Kidney epithelial cell (primary cell): ENCODE data around the gene POLR2A. TPM values are rescaled to one million over a fixed set of nuclear protein-coding genes. Genes with fewer than 3 reads are reported as not detected.
"Not testable (repeated sequence)": the region's sequence is repeated elsewhere in the genome, so short reads cannot be mapped to it uniquely, and the experiment has no call there.

ENCODE experiments used
- DNase-seq: peaks from one replicate; pipeline ENCODE4 v3.0.0-alpha.2; 2010; ENCODE audit warnings: low read depth
- H3K27me3 ChIP-seq: 2 replicates; pipeline ENCODE4 v1.6.0; 2011; ENCODE audit warnings: low read length; ENCODE audit not compliant: control insufficient read depth, insufficient read depth
- H3K36me3 ChIP-seq: 2 replicates; pipeline ENCODE4 v1.5.1; 2011; ENCODE audit warnings: low read length; ENCODE audit not compliant: control insufficient read depth, insufficient read depth
- H3K4me3 ChIP-seq: 2 replicates; pipeline ENCODE4 v1.5.1; 2011; ENCODE audit warnings: low read depth, mild to moderate bottlenecking, control low read depth, low read length
- total RNA-seq: library from RNA; depleted of rRNA; stranded (reverse); fragments of >200 nt; gene quantifications from 2 replicates; pipeline ENCODE4 v1.2.3, GENCODE V29; 2015
- TF ChIP-seq, protein P1 (sequence below): IDR thresholded peaks from 2 replicates; pipeline ENCODE4 v1.5.1; 2011; ENCODE audit warnings: mild to moderate bottlenecking, moderate library complexity, low read length, control low read depth, inconsistent platforms; ENCODE audit not compliant: insufficient read depth, poor library complexity, severe bottlenecking

POLR2A gene
- total RNA-seq, 1 donor from 2014 or later: 56.9 TPM

DNA sequence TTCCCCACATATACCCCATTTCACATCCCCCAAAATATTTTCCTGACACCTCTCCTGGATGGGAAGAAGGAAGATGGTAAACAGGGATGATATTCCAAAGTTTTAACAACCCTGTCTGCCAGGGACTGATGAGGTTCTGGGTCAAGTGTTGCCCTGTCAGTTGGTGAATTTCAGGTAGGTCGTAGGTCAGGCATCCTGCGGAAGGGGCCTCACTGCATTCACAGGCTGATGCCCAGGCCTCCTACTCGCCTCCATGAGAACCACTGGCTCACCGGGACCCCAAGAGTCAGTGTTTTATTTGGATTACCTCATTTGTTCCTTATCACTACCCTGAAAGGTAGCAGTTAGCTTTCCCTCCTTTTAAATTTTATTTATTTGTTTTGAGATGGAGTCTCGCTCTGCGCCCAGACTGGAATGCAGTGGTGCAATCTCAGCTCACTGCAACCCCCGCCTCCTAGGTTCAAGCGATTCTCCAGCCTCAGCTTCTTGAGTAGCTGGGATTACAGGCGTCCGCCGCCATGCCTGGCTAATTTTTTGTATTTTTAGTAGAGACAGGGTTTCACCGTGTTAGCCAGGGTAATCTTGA is 15.3 kb upstream of the POLR2A start:
- H3K36me3 ChIP-seq: peaks cover 3% of the 10 kb centered on the region

GRCh38 chr17:7469843-7470242 is 14.3 kb upstream of the POLR2A start:
- H3K4me3 ChIP-seq, DNase-seq, H3K27me3 ChIP-seq, H3K36me3 ChIP-seq: not testable (repeated sequence)

More for the DNA sequence above, 15.3 kb upstream of the POLR2A start:
- DNase-seq: no peak
- TF ChIP-seq, protein P1, sequence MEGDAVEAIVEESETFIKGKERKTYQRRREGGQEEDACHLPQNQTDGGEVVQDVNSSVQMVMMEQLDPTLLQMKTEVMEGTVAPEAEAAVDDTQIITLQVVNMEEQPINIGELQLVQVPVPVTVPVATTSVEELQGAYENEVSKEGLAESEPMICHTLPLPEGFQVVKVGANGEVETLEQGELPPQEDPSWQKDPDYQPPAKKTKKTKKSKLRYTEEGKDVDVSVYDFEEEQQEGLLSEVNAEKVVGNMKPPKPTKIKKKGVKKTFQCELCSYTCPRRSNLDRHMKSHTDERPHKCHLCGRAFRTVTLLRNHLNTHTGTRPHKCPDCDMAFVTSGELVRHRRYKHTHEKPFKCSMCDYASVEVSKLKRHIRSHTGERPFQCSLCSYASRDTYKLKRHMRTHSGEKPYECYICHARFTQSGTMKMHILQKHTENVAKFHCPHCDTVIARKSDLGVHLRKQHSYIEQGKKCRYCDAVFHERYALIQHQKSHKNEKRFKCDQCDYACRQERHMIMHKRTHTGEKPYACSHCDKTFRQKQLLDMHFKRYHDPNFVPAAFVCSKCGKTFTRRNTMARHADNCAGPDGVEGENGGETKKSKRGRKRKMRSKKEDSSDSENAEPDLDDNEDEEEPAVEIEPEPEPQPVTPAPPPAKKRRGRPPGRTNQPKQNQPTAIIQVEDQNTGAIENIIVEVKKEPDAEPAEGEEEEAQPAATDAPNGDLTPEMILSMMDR: no peak
- H3K4me3 ChIP-seq: no peak overlapping the region
- H3K27me3 ChIP-seq: no peaks in the 10 kb centered on the region

DNA sequence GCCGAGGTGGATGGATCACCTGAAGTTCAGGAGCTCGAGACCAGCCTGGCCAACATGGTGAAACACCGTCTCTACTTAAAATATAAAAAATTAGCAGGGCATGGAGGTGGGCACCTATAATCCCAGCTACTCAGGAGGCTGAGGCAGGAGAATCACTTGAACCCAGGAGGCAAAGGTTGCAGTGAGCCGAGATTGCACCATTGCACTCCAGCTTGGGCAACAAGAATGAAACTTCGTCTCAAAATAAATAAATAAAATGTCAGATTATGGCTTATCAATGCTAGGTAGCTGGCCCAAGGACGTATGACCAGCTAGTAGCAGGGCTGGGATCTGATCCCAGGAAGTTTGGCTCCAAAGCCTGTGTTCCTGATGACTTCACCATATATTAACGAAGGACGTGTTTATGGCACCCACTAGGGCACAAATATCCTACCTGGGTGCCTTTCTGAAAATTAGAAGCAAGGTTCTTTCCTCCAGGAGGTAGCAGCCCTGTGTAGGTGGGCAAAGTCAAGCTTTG is 13.7 kb upstream of the POLR2A start:
- not testable (repeated sequence) for H3K4me3 ChIP-seq, H3K36me3 ChIP-seq, H3K27me3 ChIP-seq, DNase-seq

DNA sequence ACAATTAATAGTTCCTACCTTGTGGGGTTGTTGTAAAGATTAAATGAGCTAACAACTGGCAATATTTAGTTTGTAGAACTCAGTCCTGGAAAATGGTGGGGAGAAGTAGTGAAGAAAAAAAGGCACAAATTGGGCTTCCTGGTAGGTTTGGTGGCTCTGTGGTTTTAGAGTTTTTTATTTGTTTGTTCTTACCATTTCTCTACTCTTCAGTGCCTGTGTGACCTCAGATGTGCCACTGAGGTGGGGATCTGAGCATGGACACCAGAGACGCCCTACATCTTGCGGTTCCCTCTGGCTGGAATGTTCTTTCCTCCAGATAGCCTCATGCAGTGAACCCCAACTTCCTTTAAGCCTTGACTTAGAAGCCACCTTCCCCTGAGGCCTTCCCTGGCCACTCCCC is 12.4 kb upstream of the POLR2A start:
- H3K36me3 ChIP-seq: peaks cover 1% of the 10 kb centered on the region
- no peak for DNase-seq

GRCh38 chr17:7474767-7475166 is 9.4 kb upstream of the POLR2A start:
- DNase-seq, H3K27me3 ChIP-seq, H3K36me3 ChIP-seq, H3K4me3 ChIP-seq: not testable (repeated sequence)

More for the DNA sequence above, 12.4 kb upstream of the POLR2A start:
- Histone ChIP-seq H3K4me3 (no peak overlapping the region), H3K27me3 (no peaks in the 10 kb centered on the region)
- TF ChIP-seq, protein P1: no peak

DNA sequence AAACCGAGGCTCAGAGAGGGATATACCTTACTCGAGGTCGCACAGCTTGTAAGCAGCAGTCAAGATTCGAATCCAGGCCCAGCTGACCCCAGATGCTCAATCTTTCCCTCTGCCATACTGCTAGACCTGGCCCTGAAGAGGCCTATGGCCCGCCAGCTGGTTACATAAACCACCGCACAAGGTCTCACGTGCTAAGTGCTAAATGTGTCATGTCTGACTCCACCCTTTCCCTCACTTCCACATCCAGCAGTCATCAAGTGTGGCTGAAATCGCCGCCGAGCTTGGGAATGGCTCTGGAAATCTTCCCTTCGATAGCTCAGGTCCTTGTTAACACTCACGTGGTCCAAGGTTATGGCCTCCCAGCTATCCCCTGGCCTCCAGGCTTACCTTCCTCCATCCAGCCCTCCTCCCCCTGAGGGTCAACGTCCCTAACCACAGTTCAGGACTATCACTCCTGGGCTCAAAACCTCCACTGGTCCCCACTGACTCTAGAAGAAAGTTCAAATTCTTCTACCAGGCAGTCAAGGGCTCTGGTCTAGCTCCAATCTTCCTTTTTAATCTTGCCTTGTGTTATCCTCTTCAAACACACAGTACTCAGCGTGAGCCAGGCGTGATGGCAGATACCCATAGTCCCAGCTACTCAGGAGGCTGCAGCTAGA is 8.3 kb upstream of the POLR2A start:
- DNase-seq: no peak
- Histone ChIP-seq H3K36me3 (no peaks in the 10 kb centered on the region), H3K27me3 (no peaks in the 10 kb centered on the region), H3K4me3 (no peak overlapping the region)
- TF ChIP-seq, protein P1: no peak

- no peak for DNase-seq
- Histone ChIP-seq H3K36me3 (no peaks in the 10 kb centered on the region), H3K27me3 (no peaks in the 10 kb centered on the region), H3K4me3 (no peak overlapping the region)
- TF ChIP-seq, protein P1: no peak
Observed at GRCh38 chr17:7476494-7476893, 7.7 kb upstream of the POLR2A start.
